Measurements from ENCODE around the gene USP40. TPM values are rescaled to one million over a fixed set of nuclear protein-coding genes. Genes with fewer than 3 reads are reported as not detected.

The USP40 gene
- total and polyA plus RNA-seq, 4 donors = 16.7 to 80.4 (median 35.7) TPM

DNA sequence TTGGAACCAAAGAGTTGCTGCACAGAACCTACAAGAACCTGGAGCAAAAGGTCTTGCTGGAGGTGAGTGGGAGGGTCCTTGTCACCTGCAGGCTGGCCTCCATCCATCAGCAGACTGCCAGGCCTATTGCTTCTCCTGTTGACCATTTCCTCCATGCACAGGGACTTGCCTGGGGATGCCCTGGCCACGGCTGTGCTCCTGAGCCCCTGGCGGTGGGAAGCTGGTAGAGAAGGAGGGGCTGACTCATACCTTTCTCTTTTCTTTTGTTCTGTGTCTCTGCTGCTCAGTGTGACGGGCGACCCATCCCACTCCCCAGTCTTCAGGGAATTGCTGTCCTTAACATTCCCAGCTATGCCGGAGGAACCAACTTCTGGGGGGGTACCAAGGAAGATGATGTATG, 109.6 kb downstream of the USP40 start:
- Histone ChIP-seq H3K9me3 (ENCODE audit: control insufficient read depth in 4 of 4, insufficient read depth in 3 of 4, low read length in 3 of 4) (no peaks in the 10 kb centered on the region), H3K9ac (ENCODE audit: insufficient read depth in 1 of 2, low read length in 2 of 2) (no peak overlapping the region), H3K36me3 (ENCODE audit: control insufficient read depth in 4 of 4, insufficient read depth in 4 of 4, low read length in 4 of 4) (peaks cover 15 to 77% (median 31%) of the 10 kb centered on the region in 4 donors), H3K27ac (ENCODE audit: low read depth in 1 of 2, low read length in 1 of 2) (no peak overlapping the region), H3K4me1 (ENCODE audit: control insufficient read depth in 5 of 5, insufficient read depth in 5 of 5, low read length in 5 of 5) (no peaks in the 10 kb centered on the region), H3K27me3 (ENCODE audit: control insufficient read depth in 3 of 3, insufficient read depth in 3 of 3, low read length in 2 of 3) (no peaks in the 10 kb centered on the region), H3K4me3 (no peak overlapping the region)
- ATAC-seq (ENCODE audit: insufficient read depth, low FRiP score) (no peak), DNase-seq (no peak)
- 92 to 95% methylated on average over 5 of the region's 5 CpGs for WGBS, 2 donors
- TF ChIP-seq, protein P1, sequence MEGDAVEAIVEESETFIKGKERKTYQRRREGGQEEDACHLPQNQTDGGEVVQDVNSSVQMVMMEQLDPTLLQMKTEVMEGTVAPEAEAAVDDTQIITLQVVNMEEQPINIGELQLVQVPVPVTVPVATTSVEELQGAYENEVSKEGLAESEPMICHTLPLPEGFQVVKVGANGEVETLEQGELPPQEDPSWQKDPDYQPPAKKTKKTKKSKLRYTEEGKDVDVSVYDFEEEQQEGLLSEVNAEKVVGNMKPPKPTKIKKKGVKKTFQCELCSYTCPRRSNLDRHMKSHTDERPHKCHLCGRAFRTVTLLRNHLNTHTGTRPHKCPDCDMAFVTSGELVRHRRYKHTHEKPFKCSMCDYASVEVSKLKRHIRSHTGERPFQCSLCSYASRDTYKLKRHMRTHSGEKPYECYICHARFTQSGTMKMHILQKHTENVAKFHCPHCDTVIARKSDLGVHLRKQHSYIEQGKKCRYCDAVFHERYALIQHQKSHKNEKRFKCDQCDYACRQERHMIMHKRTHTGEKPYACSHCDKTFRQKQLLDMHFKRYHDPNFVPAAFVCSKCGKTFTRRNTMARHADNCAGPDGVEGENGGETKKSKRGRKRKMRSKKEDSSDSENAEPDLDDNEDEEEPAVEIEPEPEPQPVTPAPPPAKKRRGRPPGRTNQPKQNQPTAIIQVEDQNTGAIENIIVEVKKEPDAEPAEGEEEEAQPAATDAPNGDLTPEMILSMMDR (IDR thresholded peaks at IDR 0.05; ENCODE audit: control extremely low read depth, extremely low read depth) = no peak

GRCh38 chr2:233456111-233456510, 110.5 kb downstream of the USP40 start:
- no peak for ATAC-seq (ENCODE audit: insufficient read depth, low FRiP score)
- Histone ChIP-seq H3K27me3 (ENCODE audit: control insufficient read depth in 3 of 3, insufficient read depth in 3 of 3, low read length in 2 of 3) (no peaks in the 10 kb centered on the region), H3K27ac (ENCODE audit: low read depth in 1 of 2, low read length in 1 of 2) (no peak overlapping the region), H3K9me3 (ENCODE audit: control insufficient read depth in 4 of 4, insufficient read depth in 3 of 4, low read length in 3 of 4) (no peaks in the 10 kb centered on the region), H3K36me3 (ENCODE audit: control insufficient read depth in 4 of 4, insufficient read depth in 4 of 4, low read length in 4 of 4) (peaks cover 20 to 74% (median 36%) of the 10 kb centered on the region in 4 donors), H3K9ac (ENCODE audit: insufficient read depth in 1 of 2, low read length in 2 of 2) (no peak overlapping the region), H3K4me1 (ENCODE audit: control insufficient read depth in 5 of 5, insufficient read depth in 5 of 5, low read length in 5 of 5) (no peaks in the 10 kb centered on the region), H3K4me3 (no peak overlapping the region)
- DNase-seq = no peak
- 95 to 96% methylated on average over 11 of the region's 11 CpGs for WGBS, 2 donors
- TF ChIP-seq, protein P1 (IDR thresholded peaks at IDR 0.05; ENCODE audit: control extremely low read depth, extremely low read depth) = no peak

DNA sequence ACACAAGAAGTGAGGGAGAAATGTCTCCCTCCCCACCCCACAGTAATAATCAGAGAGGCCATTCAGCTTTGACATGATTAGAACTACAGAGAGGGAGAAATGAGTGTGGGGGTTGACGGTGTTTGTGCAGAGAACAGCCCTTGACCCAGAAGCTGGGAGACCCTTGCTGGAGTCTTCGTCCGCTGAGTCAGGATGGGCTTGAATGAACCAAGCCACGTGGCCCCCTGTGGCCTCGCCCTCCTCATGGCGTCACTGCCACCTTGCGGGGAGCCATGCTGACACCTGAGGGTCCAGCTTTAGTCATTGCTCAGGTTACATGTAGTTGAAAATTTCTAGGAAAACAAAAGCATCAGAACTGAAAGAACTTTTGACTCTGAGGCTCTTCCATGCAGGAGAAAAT, 111.1 kb downstream of the USP40 start:
- Histone ChIP-seq H3K27ac (ENCODE audit: low read depth in 1 of 2, low read length in 1 of 2) (no peak overlapping the region), H3K4me3 (no peak overlapping the region), H3K36me3 (ENCODE audit: control insufficient read depth in 4 of 4, insufficient read depth in 4 of 4, low read length in 4 of 4) (peaks cover 20 to 76% (median 38%) of the 10 kb centered on the region in 4 donors), H3K9me3 (ENCODE audit: control insufficient read depth in 4 of 4, insufficient read depth in 3 of 4, low read length in 3 of 4) (no peaks in the 10 kb centered on the region), H3K9ac (ENCODE audit: insufficient read depth in 1 of 2, low read length in 2 of 2) (no peak overlapping the region), H3K4me1 (ENCODE audit: control insufficient read depth in 5 of 5, insufficient read depth in 5 of 5, low read length in 5 of 5) (no peaks in the 10 kb centered on the region), H3K27me3 (ENCODE audit: control insufficient read depth in 3 of 3, insufficient read depth in 3 of 3, low read length in 2 of 3) (no peaks in the 10 kb centered on the region)
- DNase-seq (no peak), ATAC-seq (ENCODE audit: insufficient read depth, low FRiP score) (no peak)
- TF ChIP-seq, protein P1 (IDR thresholded peaks at IDR 0.05; ENCODE audit: control extremely low read depth, extremely low read depth) = no peak
- WGBS, 2 donors = 97% methylated on average over 7 of the region's 7 CpGs

GRCh38 chr2:233455006-233455405, 111.6 kb downstream of the USP40 start:
- no peak for ATAC-seq (ENCODE audit: insufficient read depth, low FRiP score)
- H3K27me3 ChIP-seq (ENCODE audit: control insufficient read depth in 3 of 3, insufficient read depth in 3 of 3, low read length in 2 of 3) = no peaks in the 10 kb centered on the region
- H3K36me3 ChIP-seq (ENCODE audit: control insufficient read depth in 4 of 4, insufficient read depth in 4 of 4, low read length in 4 of 4) = peaks cover 20 to 77% (median 40%) of the 10 kb centered on the region in 4 donors
- no peak overlapping the region for H3K27ac ChIP-seq (ENCODE audit: low read depth in 1 of 2, low read length in 1 of 2)
- no peak overlapping the region for H3K4me3 ChIP-seq
- no peak overlapping the region for H3K9ac ChIP-seq (ENCODE audit: insufficient read depth in 1 of 2, low read length in 2 of 2)
- no peaks in the 10 kb centered on the region for H3K9me3 ChIP-seq (ENCODE audit: control insufficient read depth in 4 of 4, insufficient read depth in 3 of 4, low read length in 3 of 4)
- TF ChIP-seq, protein P1 (IDR thresholded peaks at IDR 0.05; ENCODE audit: control extremely low read depth, extremely low read depth) = no peak
- 89 to 90% methylated on average over 11 of the region's 11 CpGs for WGBS, 2 donors
- DNase-seq = no peak
- no peaks in the 10 kb centered on the region for H3K4me1 ChIP-seq (ENCODE audit: control insufficient read depth in 5 of 5, insufficient read depth in 5 of 5, low read length in 5 of 5)

Measured in lung (tissue), 12 donors.